PC-9 (cell line): ENCODE data around the gene TMPRSS11E.

Source experiments
- CTCF ChIP-seq: fragments of 200-600 bp; sonication (generic); conservative IDR thresholded peaks from 2 replicates; pipeline ENCODE4 v1.6.1; 2017; ENCODE audit warnings: mixed run types, antibody characterized with exemption, mild to moderate bottlenecking, moderate library complexity
- EZH2 ChIP-seq: fragments of 200-600 bp; sonication (generic); IDR thresholded peaks from 2 replicates; pipeline ENCODE4 v1.8.0; 2017; ENCODE audit warnings: antibody characterized with exemption, low read depth

- TF ChIP-seq CTCF (no peak), EZH2 (no peak)
Observed at GRCh38 chr4:68433582-68433981, 13.7 kb upstream of the TMPRSS11E start.
